ENCODE measurements around the gene ERBB4.
"Not testable (repeated sequence)": the region's sequence is repeated elsewhere in the genome, so short reads cannot be mapped to it uniquely, and the experiment has no call there.

ERBB4 gene

DNA sequence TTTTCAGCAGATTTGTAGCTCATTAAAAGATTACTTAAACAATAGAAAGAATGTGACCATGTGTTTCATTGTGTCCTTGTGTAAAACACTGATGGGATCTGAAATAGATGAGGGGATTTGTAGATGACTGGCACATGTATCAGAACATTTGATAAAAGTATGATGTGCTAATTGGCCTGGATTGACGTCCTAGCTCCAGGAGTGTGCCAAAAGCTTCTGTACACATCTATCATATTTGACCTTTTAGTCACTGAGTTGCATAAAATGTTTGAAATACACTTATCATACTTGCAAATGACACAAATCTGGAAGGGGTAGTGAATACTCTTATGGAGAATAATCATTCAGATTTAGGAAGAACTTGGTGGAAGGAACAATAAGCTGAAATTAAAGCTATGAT is 778.5 kb downstream of the ERBB4 start:
- Histone ChIP-seq H3K4me3 (no peak overlapping the region), H3K27me3 (ENCODE audit: low read depth) (no peaks in the 10 kb centered on the region), H3K4me1 (no peaks in the 10 kb centered on the region), H3K9me3 (no peaks in the 10 kb centered on the region), H3K36me3 (replicated peaks) (no peaks in the 10 kb centered on the region)
- DNase-seq (ENCODE audit: low spot score in 2 of 2), result no peak
- in situ Hi-C loops (cut with MboI; ENCODE audit: low sequenced_read_pairs), result no loop called here

DNA sequence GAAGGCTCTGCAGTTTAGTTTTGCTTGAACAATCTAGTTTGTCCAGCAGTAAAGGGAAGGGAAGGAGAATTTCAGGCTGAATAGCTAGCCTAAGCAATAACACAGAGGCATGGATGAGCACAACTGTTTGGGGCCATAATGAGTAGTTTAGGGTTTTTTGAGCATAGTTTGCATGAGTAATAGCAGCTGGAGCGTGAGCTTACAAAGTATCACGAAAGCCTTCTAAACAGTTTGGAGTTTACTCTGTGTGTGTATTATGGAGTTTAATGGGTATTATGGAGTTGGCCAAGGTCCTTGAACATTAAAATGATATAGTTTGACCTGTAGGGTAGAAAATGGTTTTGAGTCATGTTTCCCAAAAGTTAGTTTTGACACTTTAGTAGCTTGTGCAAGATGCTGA is 782.3 kb downstream of the ERBB4 start:
- H3K9me3 ChIP-seq, result no peaks in the 10 kb centered on the region
- H3K36me3 ChIP-seq (replicated peaks), result no peaks in the 10 kb centered on the region
- DNase-seq (ENCODE audit: low spot score in 2 of 2), result no peak
- no peaks in the 10 kb centered on the region for H3K27me3 ChIP-seq (ENCODE audit: low read depth)
- no peaks in the 10 kb centered on the region for H3K4me1 ChIP-seq
- no peak overlapping the region for H3K4me3 ChIP-seq
- in situ Hi-C loops (cut with MboI; ENCODE audit: low sequenced_read_pairs), result no loop called here

DNA sequence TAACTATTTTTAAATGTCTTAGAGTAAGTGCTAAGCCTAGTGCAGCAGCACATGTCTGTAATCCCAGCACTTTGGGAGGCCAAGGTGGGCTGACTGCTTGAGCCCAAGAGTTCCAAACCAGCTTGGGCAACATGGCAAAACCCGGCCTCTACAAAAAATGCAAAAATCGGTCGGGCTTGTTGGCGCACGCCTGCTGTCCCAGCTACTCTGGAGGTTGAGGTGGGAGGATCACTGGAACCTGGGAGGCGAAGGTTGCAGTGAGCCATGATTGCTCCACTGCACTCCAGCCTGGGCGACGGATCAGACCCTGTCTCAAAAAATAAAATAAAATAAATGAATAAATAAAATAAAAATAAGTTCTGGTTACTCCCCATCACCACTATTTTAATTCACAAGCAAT is 783.4 kb downstream of the ERBB4 start:
- in situ Hi-C loops (cut with MboI; ENCODE audit: low sequenced_read_pairs), result no loop called here
- no peaks in the 10 kb centered on the region for H3K9me3 ChIP-seq
- no peak for DNase-seq (ENCODE audit: low spot score in 2 of 2)
- no peaks in the 10 kb centered on the region for H3K36me3 ChIP-seq (replicated peaks)
- H3K27me3 ChIP-seq (ENCODE audit: low read depth), result no peaks in the 10 kb centered on the region
- no peaks in the 10 kb centered on the region for H3K4me1 ChIP-seq
- no peak overlapping the region for H3K4me3 ChIP-seq

DNA sequence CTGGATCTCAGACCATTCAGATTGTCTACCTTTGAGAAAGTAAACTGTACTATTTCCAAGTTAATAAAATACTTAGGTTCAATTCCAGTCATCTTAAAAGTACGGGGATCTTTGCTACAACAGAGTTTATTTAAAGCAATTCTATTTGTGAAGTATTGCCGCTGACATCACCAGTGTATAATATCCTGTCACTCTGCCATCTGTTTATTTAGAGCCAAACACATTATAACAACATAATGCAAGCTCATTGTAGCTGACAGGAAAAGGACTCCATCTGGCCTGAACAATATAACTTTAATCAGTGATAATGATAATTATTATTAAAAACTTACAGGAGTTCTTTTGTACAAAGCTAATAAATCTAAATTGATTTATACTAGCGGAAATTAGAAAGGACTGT is 786.8 kb downstream of the ERBB4 start:
- Histone ChIP-seq H3K4me3 (no peak overlapping the region), H3K9me3 (no peaks in the 10 kb centered on the region), H3K36me3 (replicated peaks) (no peaks in the 10 kb centered on the region), H3K27me3 (ENCODE audit: low read depth) (no peaks in the 10 kb centered on the region), H3K4me1 (no peaks in the 10 kb centered on the region)
- in situ Hi-C loops (cut with MboI; ENCODE audit: low sequenced_read_pairs), result no loop called here
- no peak for DNase-seq (ENCODE audit: low spot score in 2 of 2)

DNA sequence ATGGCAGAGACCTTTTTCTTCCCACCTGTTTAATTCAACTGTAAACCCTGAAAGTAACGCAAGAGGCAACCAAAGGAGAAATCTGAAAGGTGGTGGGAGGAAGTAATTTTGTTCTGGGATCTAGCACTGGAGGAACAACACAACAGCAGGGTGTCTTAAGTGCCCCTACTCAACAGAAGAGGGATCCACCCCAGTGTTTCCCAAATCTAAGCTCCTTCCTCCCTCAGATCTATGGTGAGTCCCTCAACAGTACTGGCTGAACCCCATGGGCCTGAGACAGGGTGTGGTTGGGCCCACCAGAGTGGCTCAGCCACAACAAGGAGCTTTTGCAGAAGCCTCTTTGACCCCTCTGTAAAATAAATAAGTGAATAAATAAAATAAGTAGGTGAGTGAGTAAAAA is 790.3 kb downstream of the ERBB4 start:
- H3K27me3 ChIP-seq (ENCODE audit: low read depth), result no peaks in the 10 kb centered on the region
- in situ Hi-C loops (cut with MboI; ENCODE audit: low sequenced_read_pairs), result no loop called here
- H3K4me3 ChIP-seq, result no peak overlapping the region
- H3K4me1 ChIP-seq, result peaks cover 4% of the 10 kb centered on the region
- H3K9me3 ChIP-seq, result no peaks in the 10 kb centered on the region
- DNase-seq (ENCODE audit: low spot score in 2 of 2), result no peak
- H3K36me3 ChIP-seq (replicated peaks), result no peaks in the 10 kb centered on the region

DNA sequence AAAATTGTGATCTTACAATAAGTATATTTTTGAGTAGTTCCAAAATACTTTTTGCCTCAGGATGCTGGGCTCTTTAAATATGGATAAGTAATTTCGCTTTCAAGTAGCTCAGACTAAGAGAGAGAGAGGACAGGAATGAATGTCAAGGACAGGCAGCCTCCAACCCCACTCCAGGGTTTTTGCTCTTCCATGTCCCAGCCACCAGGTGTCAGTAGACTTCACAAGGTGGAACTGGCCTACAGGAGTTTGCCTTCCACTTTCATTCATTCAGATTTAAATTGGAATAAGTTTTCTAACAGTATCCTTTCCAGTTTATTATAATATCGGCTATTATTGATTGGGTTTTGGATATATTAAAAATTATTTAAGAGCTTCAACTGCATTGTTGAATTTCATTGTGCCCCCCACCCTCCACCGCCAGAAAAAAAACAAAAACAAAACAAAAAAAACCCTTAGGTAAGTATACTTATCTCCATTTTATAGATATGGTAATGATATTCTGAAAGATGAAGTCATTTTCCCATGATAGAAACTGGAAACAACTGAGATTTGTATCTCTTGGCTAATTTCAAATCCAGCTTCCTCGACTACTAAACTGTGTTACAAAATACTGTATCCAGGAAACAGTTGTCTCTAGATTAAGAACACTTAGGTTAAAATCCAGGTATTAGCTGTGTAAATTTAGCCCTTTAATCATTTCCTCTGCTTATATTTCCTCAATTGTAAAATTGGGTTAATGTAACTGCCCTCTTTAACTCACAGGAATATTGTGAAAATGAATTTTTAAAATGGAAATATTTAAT is 793.1 kb downstream of the ERBB4 start:
- in situ Hi-C loops (cut with MboI; ENCODE audit: low sequenced_read_pairs), result no loop called here
- peak; percentile 73 to 80 for DNase-seq (ENCODE audit: low spot score in 2 of 2)

DNA sequence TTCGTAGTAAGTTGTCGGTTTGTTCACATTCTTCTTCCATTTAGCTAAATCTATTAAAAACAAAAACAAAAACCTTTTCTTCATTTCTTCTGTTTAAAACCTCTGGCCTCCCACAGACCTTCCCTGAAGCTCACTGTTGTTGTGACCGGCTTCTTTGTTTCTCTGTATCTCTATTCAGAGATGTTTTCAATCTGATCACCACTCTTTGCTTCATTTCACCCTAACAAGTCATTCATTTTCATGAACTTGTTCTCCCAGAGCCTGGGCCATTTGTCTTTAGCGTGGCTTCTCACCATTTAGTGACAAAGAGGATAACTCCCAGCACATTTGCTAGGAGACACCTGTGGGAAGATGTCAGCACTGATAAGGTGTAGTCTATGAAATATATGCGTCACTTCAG is 794.2 kb downstream of the ERBB4 start:
- H3K9me3 ChIP-seq, result no peaks in the 10 kb centered on the region
- in situ Hi-C loops (cut with MboI; ENCODE audit: low sequenced_read_pairs), result no loop called here
- no peaks in the 10 kb centered on the region for H3K27me3 ChIP-seq (ENCODE audit: low read depth)
- no peak overlapping the region for H3K4me3 ChIP-seq
- no peaks in the 10 kb centered on the region for H3K36me3 ChIP-seq (replicated peaks)
- DNase-seq (ENCODE audit: low spot score in 2 of 2), result no peak
- H3K4me1 ChIP-seq, result peaks cover 4% of the 10 kb centered on the region

More for the DNA sequence above, 793.1 kb downstream of the ERBB4 start:
- H3K9me3 ChIP-seq, result no peaks in the 10 kb centered on the region
- no peaks in the 10 kb centered on the region for H3K27me3 ChIP-seq (ENCODE audit: low read depth)
- no peaks in the 10 kb centered on the region for H3K36me3 ChIP-seq (replicated peaks)
- no peak overlapping the region for H3K4me3 ChIP-seq
- H3K4me1 ChIP-seq, result peaks cover 4% of the 10 kb centered on the region

DNA sequence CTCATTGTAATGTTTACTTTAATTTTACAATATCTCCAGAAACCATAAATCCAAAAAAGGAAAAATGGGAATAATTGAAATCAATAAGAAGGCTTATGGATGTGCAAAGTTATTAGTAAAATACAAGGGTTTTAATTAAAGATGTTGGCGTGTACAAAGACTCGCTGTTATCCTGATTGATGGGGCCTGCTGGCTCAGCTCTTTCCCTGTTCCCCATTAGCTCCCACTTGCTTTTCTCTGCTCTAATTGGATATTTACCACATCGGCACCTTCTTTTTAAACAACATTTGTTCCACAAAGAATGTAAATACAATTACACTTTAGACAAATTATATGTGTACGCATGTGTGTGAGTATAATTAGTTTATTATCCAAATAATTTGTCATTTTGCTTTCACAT is 796.6 kb downstream of the ERBB4 start:
- no peak overlapping the region for H3K4me3 ChIP-seq
- H3K36me3 ChIP-seq (replicated peaks), result no peaks in the 10 kb centered on the region
- H3K9me3 ChIP-seq, result no peaks in the 10 kb centered on the region
- DNase-seq (ENCODE audit: low spot score in 2 of 2), result no peak
- H3K4me1 ChIP-seq, result peaks cover 4% of the 10 kb centered on the region
- no peaks in the 10 kb centered on the region for H3K27me3 ChIP-seq (ENCODE audit: low read depth)
- in situ Hi-C loops (cut with MboI; ENCODE audit: low sequenced_read_pairs), result no loop called here

DNA sequence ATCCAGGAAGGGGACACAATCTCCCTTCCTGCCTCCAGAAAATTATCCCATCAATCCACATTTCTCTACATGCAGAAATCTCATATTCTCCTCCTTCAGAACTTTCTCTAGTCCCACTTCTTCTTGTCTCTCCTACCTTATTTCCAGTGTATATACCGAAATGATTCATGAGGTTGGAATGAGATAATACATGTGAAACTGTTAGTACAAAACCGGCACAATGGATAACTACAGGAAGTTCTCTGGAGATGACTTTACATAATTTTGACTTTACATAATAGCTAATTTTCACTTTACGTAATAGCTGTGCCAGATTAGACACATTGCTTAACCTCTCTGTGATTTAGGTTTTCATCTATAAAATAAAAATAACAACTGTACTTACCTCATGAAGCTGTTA is 801.3 kb downstream of the ERBB4 start:
- no peak for DNase-seq (ENCODE audit: low spot score in 2 of 2)
- Histone ChIP-seq H3K4me1 (no peaks in the 10 kb centered on the region), H3K9me3 (no peaks in the 10 kb centered on the region; the same call in 1 of the 2 replicates), H3K27me3 (ENCODE audit: low read depth) (no peaks in the 10 kb centered on the region), H3K4me3 (no peak overlapping the region), H3K36me3 (replicated peaks) (no peaks in the 10 kb centered on the region)
- in situ Hi-C loops (cut with MboI; ENCODE audit: low sequenced_read_pairs), result no loop called here

DNA sequence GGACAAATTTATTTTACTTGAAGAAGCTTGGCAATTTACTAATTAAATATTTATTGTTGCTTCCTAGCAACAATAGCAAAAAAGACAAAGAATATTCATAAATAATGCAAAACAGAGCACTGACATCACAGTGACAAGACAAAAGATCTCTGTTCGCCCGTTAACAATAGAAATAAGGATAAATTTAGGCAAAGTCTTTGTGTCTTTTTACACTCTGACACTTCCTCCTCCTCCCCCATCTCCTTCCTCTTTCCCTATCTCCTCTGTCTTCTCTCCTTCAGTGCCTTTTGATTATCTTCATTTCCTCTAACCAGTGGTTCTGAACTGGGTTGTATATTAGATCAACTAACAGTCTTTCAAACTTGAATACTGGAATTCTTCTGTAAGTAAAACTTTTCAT is 808.4 kb downstream of the ERBB4 start:
- Histone ChIP-seq H3K4me1 (no peaks in the 10 kb centered on the region), H3K4me3 (no peak overlapping the region), H3K27me3 (ENCODE audit: low read depth) (no peaks in the 10 kb centered on the region), H3K9me3 (no peaks in the 10 kb centered on the region; the same call in 1 of the 2 replicates), H3K36me3 (replicated peaks) (no peaks in the 10 kb centered on the region)
- in situ Hi-C loops (cut with MboI; ENCODE audit: low sequenced_read_pairs), result no loop called here
- DNase-seq (ENCODE audit: low spot score in 2 of 2), result no peak

DNA sequence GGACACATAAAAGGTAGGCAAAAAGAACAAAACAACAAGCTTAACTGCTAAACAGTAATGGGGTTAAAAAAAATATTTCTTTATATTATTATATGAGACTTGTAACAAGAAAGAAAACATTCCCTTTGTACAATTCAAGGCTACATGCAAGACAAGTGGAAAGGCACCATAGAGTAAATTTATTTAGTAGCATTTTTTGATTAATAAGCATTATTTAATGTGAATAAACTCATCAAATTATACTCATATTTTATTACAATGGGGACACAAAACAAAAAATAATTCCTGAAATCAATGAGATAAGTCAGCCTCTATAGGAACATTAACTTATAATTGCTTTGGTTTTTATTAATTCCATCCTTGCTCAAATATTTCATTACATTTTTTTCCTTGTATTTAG is 809.2 kb downstream of the ERBB4 start:
- no peaks in the 10 kb centered on the region; the same call in 1 of the 2 replicates for H3K9me3 ChIP-seq
- DNase-seq (ENCODE audit: low spot score in 2 of 2), result no peak
- H3K27me3 ChIP-seq (ENCODE audit: low read depth), result no peaks in the 10 kb centered on the region
- in situ Hi-C loops (cut with MboI; ENCODE audit: low sequenced_read_pairs), result no loop called here
- no peaks in the 10 kb centered on the region for H3K36me3 ChIP-seq (replicated peaks)
- H3K4me1 ChIP-seq, result no peaks in the 10 kb centered on the region
- H3K4me3 ChIP-seq, result no peak overlapping the region

DNA sequence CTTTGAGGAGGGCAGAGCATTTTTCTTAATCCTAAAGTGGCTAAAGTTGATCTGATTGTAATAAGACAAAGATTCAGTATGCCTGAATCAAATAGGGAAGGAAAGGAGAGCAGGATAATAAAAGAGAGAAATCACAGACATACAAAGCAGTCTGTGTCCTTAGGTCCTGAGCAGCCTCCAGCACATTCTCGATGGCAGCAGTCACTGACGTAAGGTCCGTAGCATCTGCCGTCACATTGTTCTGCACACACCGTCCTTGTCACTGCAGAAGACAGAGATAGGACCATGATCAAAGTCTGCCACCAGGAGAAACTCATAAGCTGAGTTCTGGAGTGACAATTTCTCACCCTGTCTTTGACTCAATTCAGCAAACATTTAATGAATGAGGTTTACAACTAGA is 813.7 kb downstream of the ERBB4 start:
- Histone ChIP-seq H3K4me3 (no peak overlapping the region), H3K36me3 (replicated peaks) (no peaks in the 10 kb centered on the region), H3K4me1 (peaks cover 4% of the 10 kb centered on the region), H3K27me3 (ENCODE audit: low read depth) (no peaks in the 10 kb centered on the region), H3K9me3 (no peaks in the 10 kb centered on the region)
- in situ Hi-C loops (cut with MboI; ENCODE audit: low sequenced_read_pairs), result no loop called here
- DNase-seq (ENCODE audit: low spot score in 2 of 2), result no peak

DNA sequence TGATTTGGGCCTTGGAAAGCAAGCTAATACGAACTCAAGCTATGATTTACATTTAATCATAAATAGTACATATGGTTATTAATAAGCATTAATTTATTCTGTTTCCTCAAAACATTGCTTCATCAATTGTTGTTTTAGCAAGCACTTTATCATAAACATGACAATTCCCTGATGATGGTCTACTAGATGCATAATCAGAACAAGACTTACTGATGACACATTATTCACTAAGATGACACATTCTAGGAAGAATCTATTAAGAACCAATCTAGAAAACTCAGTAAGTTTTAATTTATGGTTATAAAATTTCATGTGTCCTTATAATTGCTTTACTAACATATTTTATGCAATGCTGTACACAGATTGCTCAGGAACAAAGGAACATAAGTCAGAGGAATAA is 815.2 kb downstream of the ERBB4 start:
- DNase-seq (ENCODE audit: low spot score in 2 of 2), result no peak
- in situ Hi-C loops (cut with MboI; ENCODE audit: low sequenced_read_pairs), result no loop called here
- H3K36me3 ChIP-seq (replicated peaks), result no peaks in the 10 kb centered on the region
- H3K9me3 ChIP-seq, result no peaks in the 10 kb centered on the region
- H3K27me3 ChIP-seq (ENCODE audit: low read depth), result no peaks in the 10 kb centered on the region
- no peak overlapping the region for H3K4me3 ChIP-seq
- peaks cover 4% of the 10 kb centered on the region for H3K4me1 ChIP-seq

DNA sequence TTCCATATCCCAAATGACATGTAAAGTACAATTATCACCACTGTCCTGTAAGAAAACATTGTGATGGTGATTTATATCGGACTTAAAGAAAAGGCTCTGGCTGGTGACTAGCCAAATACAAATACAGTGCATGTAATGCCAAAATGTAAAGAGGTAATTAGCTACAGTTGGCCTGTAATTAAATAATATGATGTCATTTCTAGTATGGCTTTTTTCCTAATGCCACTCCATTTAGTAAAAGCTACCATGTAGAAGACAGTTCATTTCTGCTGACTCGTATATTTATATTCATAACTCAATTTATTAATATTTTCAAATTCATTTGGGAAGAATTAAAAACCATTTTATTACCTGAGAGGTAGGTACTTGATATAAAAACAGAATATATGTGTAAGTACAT is 815.7 kb downstream of the ERBB4 start:
- Histone ChIP-seq H3K9me3 (no peaks in the 10 kb centered on the region), H3K4me1 (peaks cover 4% of the 10 kb centered on the region), H3K36me3 (replicated peaks) (no peaks in the 10 kb centered on the region), H3K4me3 (no peak overlapping the region), H3K27me3 (ENCODE audit: low read depth) (no peaks in the 10 kb centered on the region)
- in situ Hi-C loops (cut with MboI; ENCODE audit: low sequenced_read_pairs), result no loop called here
- DNase-seq (ENCODE audit: low spot score in 2 of 2), result peak in 1 of 2 experiments; percentile 34

DNA sequence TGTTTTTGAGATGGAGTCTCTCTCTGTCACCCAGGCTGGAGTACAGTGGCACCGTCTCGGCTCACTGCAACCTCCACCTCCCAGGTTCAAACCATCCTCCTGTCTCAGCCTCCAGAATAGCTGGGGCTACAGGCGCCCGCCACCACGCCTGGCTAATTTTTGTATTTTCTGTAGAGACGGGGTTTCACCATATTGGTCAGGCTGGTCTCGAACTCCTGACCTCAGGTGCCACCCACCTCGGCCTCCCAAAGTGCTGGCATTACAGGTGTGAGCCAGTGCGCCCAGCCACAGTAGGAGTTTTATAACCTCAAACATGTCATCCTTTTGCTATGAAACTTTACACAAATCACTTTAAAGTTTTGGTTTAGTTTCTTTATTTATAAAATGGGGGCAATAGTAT is 816.7 kb downstream of the ERBB4 start:
- H3K4me3 ChIP-seq; H3K9me3 ChIP-seq; H3K27me3 ChIP-seq (ENCODE audit: low read depth); H3K4me1 ChIP-seq; in situ Hi-C loops (cut with MboI; ENCODE audit: low sequenced_read_pairs); H3K36me3 ChIP-seq (replicated peaks); DNase-seq (ENCODE audit: low spot score in 2 of 2): not testable (repeated sequence)

Measured in HAP-1 (cell line).